ENCODE results near the gene IQSEC2. TPM values are rescaled to one million over a fixed set of nuclear protein-coding genes. Genes with fewer than 3 reads are reported as not detected.

Gene IQSEC2
- total RNA-seq, 1 experiment from 2014 or later: 20.7 TPM

DNA sequence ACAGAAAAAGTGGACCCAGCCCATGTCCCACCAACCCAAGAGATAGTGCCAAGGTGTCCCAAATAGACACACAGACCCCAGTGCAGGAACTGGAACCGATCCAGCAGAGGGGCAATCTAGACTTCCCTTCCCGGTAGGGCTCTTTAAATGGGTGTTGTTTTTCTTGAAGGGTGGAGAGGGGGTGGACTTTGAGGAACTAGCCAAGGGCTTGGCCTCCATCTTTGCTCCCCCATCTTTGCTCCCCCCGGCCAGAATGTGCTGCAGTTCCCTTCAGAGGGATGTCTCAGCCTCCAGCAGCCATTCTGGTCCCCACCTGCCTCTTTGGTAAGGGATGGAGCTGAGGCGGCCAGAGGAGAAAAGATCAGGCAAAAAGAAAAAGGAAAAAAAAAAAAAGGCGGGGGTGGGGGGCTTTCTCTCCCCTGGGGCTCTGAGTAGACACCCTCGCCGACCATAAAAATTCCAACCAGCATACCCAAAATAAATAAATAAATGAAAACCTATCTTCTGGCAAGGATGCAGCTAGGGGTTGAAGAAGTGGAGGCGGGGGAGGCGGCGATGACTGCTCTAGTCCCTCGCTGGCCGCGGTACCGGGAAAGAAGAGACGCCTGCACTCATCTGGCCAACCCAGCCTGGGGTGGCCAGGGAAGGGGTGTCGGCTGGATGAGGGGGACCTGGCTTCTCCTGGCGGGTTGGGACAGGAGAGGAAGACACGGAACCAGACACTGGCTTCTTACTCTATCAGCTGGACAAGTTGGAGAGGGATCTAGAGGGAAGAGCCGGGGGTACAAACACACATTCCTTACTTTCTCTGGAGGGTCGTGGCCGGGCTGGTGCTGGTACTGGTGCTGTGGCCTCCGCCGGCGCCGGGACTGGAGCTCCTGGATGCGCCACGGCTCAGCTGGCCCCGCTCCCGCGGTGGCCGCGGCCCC is 38.5 kb upstream of the IQSEC2 start:
- TSS peak; percentile 51 for BruUV-seq (replicated peaks)
- ATAC-seq: no peak

More for the DNA sequence above, 38.5 kb upstream of the IQSEC2 start:
- H3K4me3 ChIP-seq (replicated peaks in 1 of 2; ENCODE audit: low read depth in 1 of 2, low read length in 2 of 2): peak overlapping the region; percentile 57 to 62
- no peak overlapping the region for H2AFZ ChIP-seq (ENCODE audit: low read depth, low read length, poor library complexity, severe bottlenecking)
- no peaks in the 10 kb centered on the region for H3K9me3 ChIP-seq (ENCODE audit: control insufficient read depth in 1 of 2, insufficient read depth in 1 of 2, low read depth in 1 of 2, low read length in 2 of 2)
- no peak for TF ChIP-seq SP1 (IDR thresholded peaks at IDR 0.05; ENCODE audit: low read depth)
- TF ChIP-seq POLR2A (IDR thresholded peaks at IDR 0.05; ENCODE audit: borderline replicate concordance, extremely low read depth, insufficient read depth, insufficient read length): no peak
- no peak for TF ChIP-seq ZBTB33 (IDR thresholded peaks at IDR 0.05; ENCODE audit: extremely low read depth, insufficient replicate concordance, low read length)
- no peak for TF ChIP-seq ELF1 (IDR thresholded peaks at IDR 0.05; ENCODE audit: borderline replicate concordance, low read depth)
- TF ChIP-seq, protein P1, sequence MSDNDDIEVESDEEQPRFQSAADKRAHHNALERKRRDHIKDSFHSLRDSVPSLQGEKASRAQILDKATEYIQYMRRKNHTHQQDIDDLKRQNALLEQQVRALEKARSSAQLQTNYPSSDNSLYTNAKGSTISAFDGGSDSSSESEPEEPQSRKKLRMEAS (IDR thresholded peaks at IDR 0.05): no peak
- TF ChIP-seq ZNF274 (IDR thresholded peaks at IDR 0.05; ENCODE audit: low read depth, low read length): no peak
- TF ChIP-seq CBX3 (IDR thresholded peaks at IDR 0.05; ENCODE audit: low read depth): no peak
- no peak for TF ChIP-seq SRF (IDR thresholded peaks at IDR 0.05; ENCODE audit: low read depth)
- TF ChIP-seq, protein P2, sequence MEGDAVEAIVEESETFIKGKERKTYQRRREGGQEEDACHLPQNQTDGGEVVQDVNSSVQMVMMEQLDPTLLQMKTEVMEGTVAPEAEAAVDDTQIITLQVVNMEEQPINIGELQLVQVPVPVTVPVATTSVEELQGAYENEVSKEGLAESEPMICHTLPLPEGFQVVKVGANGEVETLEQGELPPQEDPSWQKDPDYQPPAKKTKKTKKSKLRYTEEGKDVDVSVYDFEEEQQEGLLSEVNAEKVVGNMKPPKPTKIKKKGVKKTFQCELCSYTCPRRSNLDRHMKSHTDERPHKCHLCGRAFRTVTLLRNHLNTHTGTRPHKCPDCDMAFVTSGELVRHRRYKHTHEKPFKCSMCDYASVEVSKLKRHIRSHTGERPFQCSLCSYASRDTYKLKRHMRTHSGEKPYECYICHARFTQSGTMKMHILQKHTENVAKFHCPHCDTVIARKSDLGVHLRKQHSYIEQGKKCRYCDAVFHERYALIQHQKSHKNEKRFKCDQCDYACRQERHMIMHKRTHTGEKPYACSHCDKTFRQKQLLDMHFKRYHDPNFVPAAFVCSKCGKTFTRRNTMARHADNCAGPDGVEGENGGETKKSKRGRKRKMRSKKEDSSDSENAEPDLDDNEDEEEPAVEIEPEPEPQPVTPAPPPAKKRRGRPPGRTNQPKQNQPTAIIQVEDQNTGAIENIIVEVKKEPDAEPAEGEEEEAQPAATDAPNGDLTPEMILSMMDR (IDR thresholded peaks at IDR 0.05 in 2 of 3, conservative IDR thresholded peaks at IDR 0.05 in 1 of 3; ENCODE audit: borderline replicate concordance in 1 of 3, insufficient read depth in 1 of 3, low read depth in 2 of 3, low read length in 2 of 3): no peak
- no peak for TF ChIP-seq REST (IDR thresholded peaks at IDR 0.05; ENCODE audit: low read depth)
- no peak overlapping the region for H3K27ac ChIP-seq (ENCODE audit: low read depth, low read length)
- no peaks in the 10 kb centered on the region for H3K36me3 ChIP-seq (ENCODE audit: control insufficient read depth in 1 of 2, insufficient read depth in 2 of 2, low read length in 2 of 2)
- ChIA-PET RAD21 (ENCODE audit: low non-redundant PET in 1 of 2, low total read pairs in 2 of 2, uncharacterized antibody in 2 of 2, unreplicated experiment in 2 of 2) (no interaction called here), CTCF (interaction anchor here (0.7 to 2.2 kb wide), 4 partner anchors 10 to 162 kb away, joined by 3 to 8 read pairs (median 4); no protein-coding TSS in a partner anchor), POLR2A (no interaction called here)
- peak overlapping the region; percentile 53 for H3K9ac ChIP-seq (ENCODE audit: low read length)
- no peaks in the 10 kb centered on the region for H3K79me2 ChIP-seq (ENCODE audit: insufficient read depth, low read length)
- intact Hi-C loops (cut with micrococcal nuclease): no loop called here
- 0 out of 2 replicates have a peak, but pooled peaks cover 5% of the 10 kb centered on the region for H3K27me3 ChIP-seq (ENCODE audit: insufficient read depth, low read length)
- H3K9me2 ChIP-seq (ENCODE audit: insufficient read depth): no peaks in the 10 kb centered on the region
- no peak for DNase-seq (ENCODE audit: low read depth, low spot score)
- peak overlapping the region; percentile 81 for H3K4me2 ChIP-seq (ENCODE audit: low read length)
- peaks cover 4 to 5% of the 10 kb centered on the region in 2 experiments; a peak in 1 of 4 replicates for H3K4me1 ChIP-seq (ENCODE audit: control insufficient read depth in 1 of 2, insufficient read depth in 2 of 2, low read length in 2 of 2)
- H4K20me1 ChIP-seq (ENCODE audit: insufficient read depth): no peaks in the 10 kb centered on the region

Data from HCT116 (cell line).